GM12891 (cell line): ENCODE results near the gene C11orf68. TPM values are rescaled to one million over a fixed set of nuclear protein-coding genes. Genes with fewer than 3 reads are reported as not detected.

ENCODE experiments used
- DNase-seq: peaks from one replicate; pipeline ENCODE4 v3.0.0; 2011; ENCODE audit warnings: low spot score; ENCODE audit not compliant: insufficient read length
- FAIRE-seq: peaks from 2 replicates; lab custom pipeline; 2011; peaks lifted over from hg19 to GRCh38; lab: Jason Lieb, UNC
- PAX5 ChIP-seq: IDR thresholded peaks from 2 replicates; pipeline ENCODE4 v1.6.1; 2011; ENCODE audit warnings: low read length, moderate library complexity, mild to moderate bottlenecking; ENCODE audit not compliant: insufficient read depth, severe bottlenecking
- POLR2A ChIP-seq: IDR thresholded peaks from 2 replicates; pipeline ENCODE4 v1.6.1; 2011; ENCODE audit warnings: low read depth, low read length, control low read depth
- POLR2AphosphoS5 ChIP-seq: IDR thresholded peaks from 2 replicates; pipeline ENCODE4 v1.6.1; 2011; ENCODE audit warnings: low read depth, low read length, control low read depth
- POU2F2 ChIP-seq: IDR thresholded peaks from 2 replicates; pipeline ENCODE4 v1.6.1; 2011; ENCODE audit warnings: low read depth, mild to moderate bottlenecking, control low read depth, low read length, moderate library complexity
- SPI1 ChIP-seq: IDR thresholded peaks from 2 replicates; pipeline ENCODE4 v1.6.1; 2011; ENCODE audit warnings: low read depth, low read length, control low read depth
- TAF1 ChIP-seq: IDR thresholded peaks from 2 replicates; pipeline ENCODE4 v1.6.1; 2011; ENCODE audit warnings: low read depth, low read length, control low read depth
- polyA plus RNA-seq: library from polyadenylated mRNA; unstranded; fragments of >200 nt; gene quantifications from one replicate; pipeline ENCODE4 v1.2.1, GENCODE V29; 2012; ENCODE audit warnings: low read depth, missing spikeins, inconsistent platforms; ENCODE audit not compliant: missing spikeins

The C11orf68 gene
- 23.1 TPM for polyA plus RNA-seq

- TF ChIP-seq POLR2A (no peak), PAX5 (peak; percentile 10)
- DNase-seq: peak; percentile 62
Observed at GRCh38 chr11:65918211-65919140, at the start of gene C11orf68. Gene C11orf68 (minus strand): TSS chr11:65919062. CDS start chr11:65919031, 31 bp downstream.

GRCh38 chr11:65967329-65967934 lies 48.6 kb upstream of the C11orf68 start:
- FAIRE-seq (no peak), DNase-seq (no peak)
- TF ChIP-seq PAX5 (no peak), POLR2A (no peak), TAF1 (no peak), POLR2AphosphoS5 (no peak), SPI1 (no peak), POU2F2 (no peak)

More at GRCh38 chr11:65918211-65919140, at the start of gene C11orf68:
- FAIRE-seq: peak; percentile 66

GRCh38 chr11:65965986-65966762 lies 47.3 kb upstream of the C11orf68 start:
- no peak for TF ChIP-seq POLR2A
- no peak for DNase-seq
- no peak for FAIRE-seq

GRCh38 chr11:65964906-65965305 lies 46.0 kb upstream of the C11orf68 start:
- TF ChIP-seq TAF1 (no peak), POU2F2 (no peak), SPI1 (no peak), POLR2AphosphoS5 (no peak), POLR2A (no peak), PAX5 (no peak)
- DNase-seq (no peak), FAIRE-seq (no peak)

- FAIRE-seq (no peak), DNase-seq (no peak)
- TF ChIP-seq PAX5: no peak
- TF ChIP-seq TAF1: no peak
- TF ChIP-seq POLR2AphosphoS5: no peak
- TF ChIP-seq POLR2A: no peak
- no peak for TF ChIP-seq POU2F2
- no peak for TF ChIP-seq SPI1
Observed at GRCh38 chr11:65962141-65962564, 43.3 kb upstream of the C11orf68 start.

GRCh38 chr11:65961267-65962140 lies 42.6 kb upstream of the C11orf68 start, which contains the start of gene SART1:
Gene SART1 (plus strand): TSS chr11:65961734. CDS start chr11:65961781, 47 bp downstream.
- peak; percentile 95 for FAIRE-seq
- peak; percentile 62; the same call in 1 of the 2 replicates for TF ChIP-seq POU2F2
- peak; percentile 79 for TF ChIP-seq PAX5
- TF ChIP-seq TAF1: peak; percentile 98
- peak; percentile 88 for TF ChIP-seq POLR2AphosphoS5
- peak; percentile 93 for TF ChIP-seq POLR2A
- no peak for TF ChIP-seq SPI1
- peak; percentile 99 for DNase-seq

- FAIRE-seq: no peak
- DNase-seq: no peak
- no peak for TF ChIP-seq SPI1
- TF ChIP-seq PAX5: no peak
- no peak for TF ChIP-seq POU2F2
- TF ChIP-seq POLR2AphosphoS5: no peak
- TF ChIP-seq POLR2A: no peak
- TF ChIP-seq TAF1: no peak
Observed at GRCh38 chr11:65960824-65961266, 42.0 kb upstream of the C11orf68 start.

- FAIRE-seq (no peak), DNase-seq (no peak)
- TF ChIP-seq POLR2A (no peak), PAX5 (no peak), POLR2AphosphoS5 (no peak), SPI1 (no peak), POU2F2 (no peak), TAF1 (no peak)
Observed at GRCh38 chr11:65958774-65959420, 40.0 kb upstream of the C11orf68 start.
